Embryonic facial prominence (tissue), 1 donor: ENCODE data around the gene ELOB.

ENCODE experiments used
- DNase-seq: peaks from one replicate; pipeline ENCODE4 v3.0.0-alpha.2; 2016; ENCODE audit errors: extremely low spot score

The ELOB gene

DNA sequence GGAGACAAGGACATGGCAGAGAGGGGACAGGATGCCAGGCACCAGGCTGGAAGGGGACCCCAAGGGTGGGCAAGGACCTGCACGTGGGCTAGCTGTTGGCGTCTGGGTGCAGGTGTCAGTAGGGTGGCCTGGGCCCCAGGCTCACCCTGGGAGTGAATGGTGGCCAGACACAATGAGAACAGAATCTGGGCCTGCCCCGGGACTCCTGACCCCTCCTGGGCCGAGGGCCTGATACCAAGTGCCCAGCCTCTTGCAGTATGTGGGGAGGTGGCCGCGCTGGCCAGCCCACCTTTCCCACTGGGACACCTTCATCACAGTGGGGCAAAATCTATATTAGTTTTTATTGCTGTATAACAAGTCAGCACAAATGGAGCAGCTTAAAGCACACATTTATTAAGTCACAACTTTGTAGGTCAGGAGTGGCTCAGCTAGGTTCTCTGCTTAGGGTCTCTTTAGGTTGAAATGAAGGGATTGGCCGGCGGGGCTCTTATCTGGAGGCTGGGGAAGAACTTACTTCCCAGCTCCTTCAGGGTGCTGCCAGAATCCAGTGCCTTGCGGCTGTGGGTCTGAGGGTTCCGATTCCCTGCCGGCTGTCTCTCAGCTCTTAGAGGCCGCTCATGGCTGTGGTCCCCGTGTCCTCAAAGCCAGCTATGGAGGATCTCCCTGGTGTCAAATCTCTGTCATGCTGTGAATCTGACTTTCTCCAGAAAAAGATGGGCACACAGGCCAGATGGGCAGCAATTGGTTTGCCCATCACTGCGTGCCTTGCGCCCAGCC lies 6.7 kb upstream of the ELOB start:
- no peak for DNase-seq

DNA sequence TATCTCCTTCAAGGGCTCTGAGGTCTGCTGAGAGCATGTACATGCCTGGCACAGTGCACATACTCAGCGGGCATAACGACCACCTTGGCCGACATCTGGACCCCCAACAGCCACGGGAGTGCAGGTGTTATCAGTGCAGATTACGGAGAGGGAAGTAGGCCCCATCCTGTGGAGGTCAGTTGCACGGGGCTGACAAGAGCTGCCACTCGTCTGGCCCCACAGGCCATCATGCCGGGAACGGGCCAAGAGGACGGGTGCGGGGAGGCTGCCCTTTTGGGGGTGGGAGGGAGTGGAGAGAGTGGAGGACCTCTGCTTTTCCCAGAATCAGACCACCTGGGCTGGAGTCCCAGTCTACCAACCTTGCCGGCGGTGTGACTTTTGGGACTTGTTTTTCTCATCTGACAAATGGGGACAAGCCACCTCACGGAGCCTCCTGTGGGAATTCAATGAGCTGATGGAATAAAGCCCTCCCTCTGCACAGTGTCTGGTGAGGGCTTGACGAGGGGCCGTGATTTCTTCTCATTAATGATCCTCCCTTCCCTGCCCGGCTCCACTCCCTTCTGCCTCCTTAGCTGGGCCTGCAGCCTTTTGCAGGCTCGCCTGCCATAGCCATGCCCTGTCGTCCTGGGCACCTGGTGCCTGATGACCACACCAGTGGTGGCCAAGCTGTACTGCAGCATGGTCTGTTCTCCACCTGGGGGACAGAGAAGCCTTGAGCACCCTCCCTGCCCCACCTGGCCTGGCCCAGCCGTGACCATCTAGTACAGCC lies 5.7 kb upstream of the ELOB start:
- no peak for DNase-seq

DNA sequence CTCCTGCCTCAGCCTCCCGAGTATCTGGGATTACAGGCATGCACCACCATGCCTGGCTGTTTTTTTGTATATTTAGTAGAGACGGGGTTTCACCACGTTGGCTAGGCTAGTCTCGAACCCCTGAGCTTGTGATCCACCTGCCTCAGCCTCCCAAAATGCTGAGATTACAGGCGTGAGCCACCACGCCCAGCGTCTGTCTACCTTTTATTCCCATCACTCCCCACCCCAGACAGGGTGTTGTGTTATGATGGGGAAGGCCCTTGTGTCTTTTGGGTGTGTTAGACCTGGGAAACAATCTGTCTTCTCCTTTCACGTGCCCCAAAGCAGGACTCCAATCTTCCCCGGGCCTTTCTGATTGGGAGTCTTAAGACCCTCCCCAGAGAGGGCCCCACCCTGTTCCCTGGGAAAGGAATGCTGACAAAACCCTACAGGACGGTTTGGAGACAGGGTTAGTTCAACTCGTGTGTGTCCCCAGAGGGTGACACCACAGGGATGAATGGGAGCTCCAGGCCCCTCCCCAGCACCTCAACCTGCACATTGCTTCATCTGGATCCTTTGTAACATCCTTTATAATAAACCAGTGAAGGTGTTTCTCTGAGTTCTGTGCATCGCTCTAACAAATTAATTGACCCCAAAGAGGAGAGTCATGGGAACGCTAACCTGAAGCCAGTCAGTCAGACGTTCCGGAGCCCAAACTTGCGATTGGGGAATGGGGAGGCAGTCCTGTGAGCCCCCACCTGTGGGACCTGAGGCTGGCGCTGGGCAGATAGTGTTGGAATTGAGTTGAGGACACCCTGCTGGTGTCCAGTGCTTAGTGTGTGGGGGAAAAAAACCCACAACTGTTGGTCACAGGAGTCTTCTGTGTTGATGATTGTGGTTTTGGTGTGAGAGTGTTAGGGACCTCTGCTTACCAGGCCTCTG lies 3.2 kb upstream of the ELOB start:
- DNase-seq = no peak

DNA sequence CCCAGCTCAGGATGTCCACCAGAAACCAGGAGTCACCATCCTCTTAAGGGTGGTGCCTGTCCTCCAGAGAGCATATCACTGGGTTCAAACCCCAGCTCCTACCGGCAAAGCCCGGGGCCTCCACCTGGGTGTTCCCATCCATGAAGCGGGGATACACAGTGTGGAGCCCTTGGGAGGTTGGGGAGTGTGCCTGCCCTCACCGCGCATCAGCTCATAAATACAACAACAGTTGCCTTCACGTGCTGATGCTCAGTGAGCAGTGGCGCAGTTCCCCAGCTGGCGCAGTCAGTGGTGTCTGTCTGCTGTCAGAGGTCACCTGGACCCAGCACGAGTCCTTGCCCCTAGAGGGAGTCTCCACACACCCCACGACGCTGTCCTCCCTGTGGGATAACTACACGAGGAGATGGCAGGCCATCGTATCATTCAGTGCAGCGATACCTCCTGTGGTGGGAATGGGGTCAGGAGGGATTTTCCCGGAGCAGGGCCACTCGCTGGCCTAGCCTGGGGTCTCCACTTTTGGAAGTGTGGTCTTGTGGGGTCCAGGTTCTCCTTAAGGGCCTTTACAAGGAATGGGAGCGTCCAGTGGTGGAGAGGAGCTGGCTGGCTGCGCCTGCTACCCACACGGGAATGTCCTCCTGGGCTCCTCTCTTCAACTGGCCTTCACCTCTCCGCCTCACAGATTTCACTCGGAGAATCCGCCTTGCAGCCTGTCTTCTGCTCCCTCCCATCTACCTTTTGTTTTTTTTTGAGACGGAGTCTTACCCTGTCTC lies 2.3 kb upstream of the ELOB start:
- no peak for DNase-seq

DNA sequence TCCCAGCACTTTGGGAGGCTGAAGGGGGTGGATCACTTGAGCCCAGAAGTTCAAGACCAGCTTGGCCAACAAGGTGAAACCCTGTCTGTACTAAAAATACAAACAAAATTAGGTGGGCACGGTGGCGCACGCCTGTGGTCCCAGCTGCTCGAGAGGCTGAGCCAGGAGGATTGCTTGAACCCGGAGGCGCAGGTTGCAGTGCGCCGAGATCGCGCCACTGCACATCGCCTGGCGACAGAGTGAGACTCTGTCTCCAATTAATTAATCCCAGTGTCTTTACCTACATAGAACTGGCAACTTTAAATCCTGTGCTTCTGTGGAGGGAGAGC lies 1.5 kb upstream of the ELOB start:
- no peak for DNase-seq

DNA sequence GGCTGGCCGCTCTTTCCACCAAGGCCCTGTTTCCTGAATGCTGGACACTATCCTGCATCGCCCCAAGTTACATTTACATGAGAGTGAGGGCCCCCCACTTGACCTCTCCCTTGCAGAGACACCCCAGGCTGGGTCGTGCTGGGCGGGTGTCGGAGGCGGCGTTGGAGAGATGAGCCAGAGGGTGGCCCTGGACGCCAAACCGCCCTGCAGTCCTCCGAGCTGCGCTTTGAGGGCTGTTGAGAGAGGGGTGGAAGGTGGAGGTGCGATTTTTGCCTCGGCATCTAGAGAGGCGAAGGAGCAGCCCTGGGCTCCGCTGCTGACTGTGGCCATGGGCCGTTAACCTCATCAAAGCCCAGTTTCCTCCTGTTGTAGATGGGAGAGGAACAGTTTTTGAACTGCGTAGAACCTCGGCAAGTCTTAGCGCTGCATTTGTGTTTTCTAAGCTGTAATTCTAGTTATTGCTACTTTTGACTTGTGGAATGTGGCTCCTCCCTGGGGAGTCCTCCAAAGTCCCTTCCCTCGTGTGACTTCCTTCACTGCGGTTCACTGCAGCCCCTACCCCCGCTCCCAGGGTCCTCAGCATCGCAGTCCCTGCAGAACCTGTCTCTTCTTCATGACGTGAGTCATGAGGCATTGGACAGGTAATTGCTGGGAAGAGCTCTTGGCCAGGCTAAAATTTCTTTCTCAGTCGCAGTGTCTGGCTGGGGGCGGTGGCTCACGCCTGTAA lies 986 bp upstream of the ELOB start:
- no peak for DNase-seq

DNA sequence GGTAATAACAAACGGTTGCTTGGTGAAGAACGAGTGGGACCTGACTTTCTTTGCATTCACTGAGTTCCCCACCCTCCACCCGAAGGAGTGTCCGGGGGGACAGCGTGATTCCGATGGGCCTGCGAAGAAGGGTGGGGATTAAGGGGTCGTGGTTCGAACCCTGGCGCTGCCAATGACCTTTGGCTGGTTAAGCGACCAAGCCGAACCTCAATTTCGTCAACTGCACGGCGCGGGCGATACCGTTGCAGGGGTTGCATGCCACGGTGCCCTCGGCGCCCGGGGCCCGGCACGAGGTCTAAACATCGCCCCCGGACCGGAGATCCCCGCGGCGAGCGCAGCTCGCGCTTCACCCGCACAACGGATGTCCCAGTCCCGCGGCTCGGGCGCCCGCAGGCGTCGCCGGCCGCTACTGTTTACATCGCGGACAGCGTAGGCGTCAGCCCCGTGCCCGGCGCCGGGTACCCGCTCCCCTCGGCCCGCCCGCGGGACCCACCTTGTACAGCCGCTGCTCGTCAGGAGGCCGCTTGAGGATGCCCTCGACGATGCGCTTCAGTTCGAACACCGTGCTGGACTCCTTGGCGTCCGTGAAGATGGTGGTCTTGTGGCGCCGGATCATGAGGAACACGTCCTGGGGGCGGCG lies 460 bp downstream of the ELOB start:
- no peak for DNase-seq

DNA sequence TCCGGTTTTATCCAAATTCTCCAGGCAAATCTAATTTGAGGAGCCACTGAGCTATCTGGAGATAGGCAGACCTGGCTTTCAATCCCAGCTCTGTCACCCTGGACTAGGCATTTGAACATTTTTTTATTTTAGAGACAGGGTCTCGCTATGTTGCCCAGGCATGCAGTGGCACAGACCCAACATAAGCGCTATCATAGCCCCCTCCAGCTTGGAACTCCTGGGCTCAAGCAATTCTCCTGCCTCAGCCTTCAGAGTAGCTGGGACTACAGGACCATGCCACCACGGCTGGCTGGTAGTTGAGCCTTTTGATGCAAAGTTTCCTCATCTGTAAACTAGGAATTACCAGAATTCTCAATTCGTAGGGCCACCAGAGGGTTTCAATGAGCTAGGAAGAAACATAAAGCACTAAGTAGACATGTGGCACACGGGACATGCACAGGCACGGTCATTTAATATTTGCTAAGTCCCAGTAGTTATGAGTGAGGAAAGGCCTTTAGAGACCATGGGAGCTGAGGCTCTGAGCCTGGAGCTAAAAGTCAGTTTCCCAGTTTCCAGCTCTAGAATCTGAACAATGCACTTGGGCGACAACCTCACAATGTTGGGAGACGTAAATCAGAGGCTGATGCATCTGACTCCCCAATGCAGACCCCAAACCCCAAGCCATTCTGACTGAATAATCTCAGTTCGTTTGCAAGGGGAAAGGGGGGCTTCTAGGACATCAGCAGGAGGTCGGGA lies 1.1 kb downstream of the ELOB start:
- DNase-seq = no peak

DNA sequence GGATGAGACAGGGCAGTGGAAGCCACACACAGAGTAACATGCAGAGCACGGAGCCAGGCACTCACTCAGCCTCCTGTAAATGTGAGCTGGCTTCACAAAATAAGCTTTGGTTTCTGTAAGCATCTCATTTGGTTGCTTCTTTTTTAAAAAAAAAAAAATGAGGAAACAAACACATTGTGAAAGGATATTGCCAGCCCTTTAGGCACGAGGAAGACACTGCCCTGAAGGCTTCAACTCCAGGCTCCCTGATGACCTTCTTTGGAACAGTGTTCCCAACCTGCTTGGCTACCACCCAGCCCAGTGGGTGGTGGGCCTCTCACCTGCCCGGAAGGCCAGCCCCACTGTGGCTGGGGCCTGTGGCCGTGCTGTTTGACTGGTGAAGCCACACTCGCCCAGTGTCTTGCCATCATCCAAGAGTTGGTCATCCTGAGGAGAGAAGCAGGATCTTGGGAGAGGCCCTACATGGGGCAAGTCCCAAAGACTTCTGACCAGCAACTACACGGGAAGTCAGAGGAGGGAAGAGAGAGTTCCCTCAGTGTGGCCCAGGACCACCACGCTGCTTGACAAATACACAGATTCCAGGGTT lies 1.9 kb downstream of the ELOB start:
- DNase-seq = no peak

DNA sequence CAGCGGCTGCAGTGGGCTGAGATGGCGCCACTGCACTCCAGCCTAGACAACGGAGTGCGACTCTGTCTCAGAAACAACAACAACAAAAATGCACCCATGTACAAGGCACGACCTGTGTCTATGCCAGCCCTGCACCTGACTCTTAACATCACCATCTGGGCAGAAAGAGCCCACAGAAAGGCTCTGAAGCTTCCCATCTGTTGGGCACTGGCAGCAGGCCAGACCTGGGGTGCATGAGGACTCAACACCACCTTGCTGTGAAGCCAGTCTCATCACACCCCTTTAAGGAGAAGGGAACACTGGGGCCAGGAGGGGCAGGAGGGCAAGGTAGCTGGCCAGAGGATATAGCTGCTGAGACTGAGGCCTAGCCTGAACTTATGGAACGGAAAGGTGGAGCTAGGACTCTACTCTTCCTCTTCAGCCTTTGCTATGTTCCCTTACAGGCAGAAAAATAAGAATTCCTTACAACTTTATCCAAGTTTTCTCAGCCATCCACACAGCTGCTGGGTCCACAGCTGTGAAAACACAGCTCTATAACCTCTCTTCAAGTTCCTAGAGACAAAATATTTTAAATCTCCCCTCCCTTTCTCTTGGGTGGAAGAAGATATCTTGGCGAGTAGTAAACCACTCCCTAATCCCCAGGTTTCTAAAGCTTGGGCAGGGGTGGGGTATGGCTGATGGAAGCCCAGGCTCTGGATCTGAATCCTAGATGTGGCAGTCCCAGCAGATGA lies 2.8 kb downstream of the ELOB start:
- no peak for DNase-seq

DNA sequence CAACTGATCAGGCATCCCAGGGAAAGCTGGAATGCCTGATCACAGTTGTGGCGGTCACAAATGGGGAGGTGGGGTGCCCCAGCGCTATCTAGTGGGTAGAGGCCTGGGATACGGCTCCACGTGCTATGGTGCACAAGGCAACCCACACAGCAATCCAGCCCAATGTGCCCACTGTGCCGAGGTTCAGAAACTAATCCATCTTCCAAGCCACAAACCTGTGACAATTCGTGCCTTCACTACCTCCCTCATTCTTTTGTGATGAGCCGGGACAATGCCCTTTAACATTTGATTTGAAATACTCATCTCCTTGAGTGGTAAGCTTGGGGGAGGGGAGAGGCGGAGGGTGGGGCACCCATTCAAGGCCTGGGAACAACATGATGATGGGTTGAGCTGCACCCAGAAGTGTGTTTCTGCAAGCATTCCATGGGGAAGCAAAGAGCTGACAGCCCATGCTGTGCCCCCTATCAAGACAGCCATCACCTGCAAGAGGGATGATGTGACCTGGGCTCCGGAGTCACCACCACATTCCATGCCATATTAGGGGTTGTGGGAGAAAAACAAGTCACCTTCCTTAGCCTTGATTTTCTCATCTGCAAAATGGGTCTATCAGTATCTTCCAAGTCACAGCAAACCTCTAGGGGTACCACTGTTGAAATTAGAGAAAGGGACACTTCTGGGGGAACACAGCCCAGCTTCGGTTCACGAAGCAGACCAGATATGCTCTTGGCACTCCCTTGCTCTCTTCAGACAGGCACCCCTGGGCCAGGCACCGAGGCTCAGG lies 3.7 kb downstream of the ELOB start:
- no peak for DNase-seq

DNA sequence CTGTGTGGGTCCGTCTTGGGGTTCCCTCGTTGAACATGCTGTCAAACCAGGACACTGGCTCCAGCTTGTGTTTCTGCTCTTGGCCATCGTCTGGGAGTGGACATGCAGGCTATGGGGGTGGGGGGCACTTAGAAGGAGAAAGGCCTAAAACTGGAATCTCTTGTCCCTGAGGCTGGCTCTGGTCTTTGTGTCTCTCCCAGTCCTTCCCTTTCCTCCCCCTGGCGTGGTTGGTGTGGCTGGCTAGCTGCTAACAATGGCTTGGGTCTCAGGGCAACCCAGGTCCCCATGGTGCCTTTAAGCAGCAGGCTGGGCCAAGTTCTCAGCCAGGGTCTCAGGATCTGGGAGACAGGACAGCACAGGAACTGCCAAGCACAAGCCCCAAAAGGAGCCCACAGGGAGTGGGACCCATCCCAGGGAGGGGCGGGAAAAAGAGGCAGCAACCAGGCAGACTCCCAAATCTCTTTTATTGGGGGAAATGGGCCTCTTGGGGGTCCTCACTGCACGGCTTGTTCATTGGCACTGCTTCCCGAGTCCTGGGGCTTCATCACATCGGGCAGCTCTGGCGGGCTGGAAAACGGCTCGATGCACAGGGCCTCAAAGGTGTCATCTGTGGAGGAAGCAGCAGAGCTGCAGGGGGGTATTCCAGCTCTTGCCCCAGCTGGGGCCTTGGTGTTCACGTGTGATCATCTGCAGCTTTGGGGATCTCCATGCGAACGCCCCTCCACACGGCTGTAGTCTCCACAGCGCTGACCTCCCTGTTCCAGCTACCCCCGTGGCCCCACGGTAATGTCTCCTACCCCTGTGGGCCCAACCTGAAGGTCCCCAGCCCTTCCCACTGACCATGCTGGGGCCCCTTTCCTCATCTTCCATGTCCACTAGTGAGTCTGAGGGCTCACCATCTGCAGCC lies 5.3 kb downstream of the ELOB start:
- no peak for DNase-seq

DNA sequence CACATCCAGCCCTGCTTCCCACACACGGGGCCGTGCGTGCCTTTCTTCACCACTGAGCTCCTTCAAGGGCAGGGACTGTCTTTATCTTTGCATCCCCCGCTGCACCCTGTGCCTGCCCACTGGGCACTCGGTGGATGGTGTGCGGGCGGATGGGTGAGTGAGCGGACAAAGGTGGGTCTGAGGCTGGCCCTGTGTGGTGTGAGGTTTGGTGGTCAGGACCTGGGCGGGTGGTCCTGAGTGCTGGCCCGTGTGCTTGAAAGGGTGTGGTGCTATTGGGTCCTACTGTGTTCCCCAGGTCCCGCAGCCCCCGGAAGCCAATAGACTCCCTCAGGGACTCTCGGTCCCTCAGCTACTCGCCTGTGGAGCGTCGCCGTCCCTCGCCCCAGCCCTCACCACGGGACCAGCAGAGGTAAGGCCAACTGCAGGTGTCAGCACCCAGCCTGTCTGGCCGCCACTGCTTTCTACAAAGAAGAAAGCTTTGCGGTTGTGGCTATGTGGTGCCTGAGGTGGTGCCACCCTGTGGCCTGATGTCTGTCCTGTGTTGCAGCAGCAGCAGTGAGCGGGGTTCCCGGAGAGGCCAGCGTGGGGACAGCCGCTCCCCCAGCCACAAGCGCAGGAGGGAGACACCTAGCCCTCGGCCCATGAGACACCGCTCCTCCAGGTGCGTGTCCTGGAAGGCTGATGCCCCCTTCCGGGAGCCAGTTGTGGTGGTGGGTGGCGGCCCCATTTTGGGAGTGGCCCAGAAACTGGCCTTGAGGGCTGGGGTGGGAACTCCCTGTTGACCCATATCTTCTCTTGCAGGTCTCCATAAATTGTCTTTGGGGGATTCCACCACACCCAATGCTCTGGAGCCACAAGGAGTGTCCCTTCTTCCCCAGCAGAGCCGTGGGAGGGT lies 6.8 kb downstream of the ELOB start:
- no peak for DNase-seq

DNA sequence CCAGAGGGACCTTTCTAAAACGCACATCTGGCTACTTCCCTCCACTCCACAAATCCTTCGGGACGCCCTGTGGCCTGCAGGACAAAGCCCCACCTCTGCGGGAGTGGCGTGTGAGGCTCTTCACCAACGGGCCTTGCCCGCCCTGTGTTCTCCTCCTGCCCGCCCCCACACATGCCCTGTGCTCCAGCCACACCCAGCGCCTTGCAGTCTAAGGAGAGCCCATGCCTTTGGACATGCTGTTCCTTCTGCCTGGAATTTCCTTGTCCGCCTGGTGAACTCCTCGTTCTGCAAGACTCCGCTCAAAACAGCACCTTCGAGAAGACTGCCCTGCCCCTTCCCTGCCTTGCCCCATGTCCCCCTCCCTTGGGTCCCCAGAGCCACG lies 7.4 kb downstream of the ELOB start:
- DNase-seq = no peak

DNA sequence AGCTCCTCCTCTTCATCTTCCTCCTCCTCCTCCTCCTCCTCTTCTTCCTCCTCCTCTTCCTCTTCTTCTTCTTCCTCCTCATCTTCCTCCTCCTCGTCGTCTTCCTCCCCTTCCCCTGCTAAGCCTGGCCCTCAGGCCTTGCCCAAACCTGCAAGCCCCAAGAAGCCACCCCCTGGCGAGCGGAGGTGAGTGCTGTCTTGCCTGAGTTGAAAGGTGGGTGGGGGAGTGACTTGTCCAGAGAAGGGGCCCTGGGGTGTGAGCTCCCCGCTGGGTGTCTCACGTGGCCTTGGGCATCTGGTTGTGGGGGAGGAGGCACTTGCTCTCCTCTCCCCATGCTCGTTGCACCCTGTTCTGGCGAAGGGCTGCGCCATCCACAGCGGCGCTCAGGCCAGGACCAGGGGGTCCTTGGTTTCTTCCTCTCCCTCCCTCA lies 8.0 kb downstream of the ELOB start:
- DNase-seq = no peak
